Esophagus squamous epithelium (tissue), 5 donors: ENCODE results near the gene POLD2. TPM values are rescaled to one million over a fixed set of nuclear protein-coding genes. Genes with fewer than 3 reads are reported as not detected.

Experiments used
- DNase-seq: peaks from one replicate; lab custom pipeline; 2025; lab: John Stamatoyannopoulos, UW
- H3K27ac ChIP-seq, 4 donors: fragments of 200-600 bp; sonication (generic); one replicate each; pipeline ENCODE4 v1.5.1; 2016 to 2019; ENCODE audit warnings: mild to moderate bottlenecking in 1 of 4
- H3K27me3 ChIP-seq, 4 donors: fragments of 200-600 bp; sonication (generic); 1 replicate in 3 of 4; 2 replicates in 1 of 4; pipeline versions ENCODE4 v1.5.1 to v1.6.0; 2017 to 2021; ENCODE audit warnings: antibody characterized with exemption in 1 of 4
- H3K36me3 ChIP-seq, 3 donors: fragments of 200-600 bp; sonication (generic); one replicate each; pipeline ENCODE4 v1.5.1; 2016 to 2019
- H3K4me1 ChIP-seq, 3 donors: fragments of 200-600 bp; sonication (generic); one replicate each; pipeline ENCODE4 v1.5.1; 2017 to 2019
- H3K4me3 ChIP-seq, 4 donors: fragments of 200-600 bp; sonication (generic); 1 replicate in 3 of 4; 2 replicates in 1 of 4; pipeline ENCODE4 v1.5.1; 2016 to 2019; ENCODE audit warnings: mild to moderate bottlenecking in 2 of 4, moderate library complexity in 1 of 4
- H3K9me3 ChIP-seq, 3 donors: fragments of 200-600 bp; sonication (generic); one replicate each; pipeline ENCODE4 v1.5.1; 2016 to 2019
- POLR2A ChIP-seq, 4 donors: fragments of 450-650 bp; IDR thresholded peaks; one replicate each; pipeline ENCODE4 v1.6.1; 2017; ENCODE audit warnings: antibody characterized with exemption in 4 of 4, mild to moderate bottlenecking in 4 of 4, moderate library complexity in 3 of 4
- WGBS, 2 donors: methylation state at CpG; one replicate each; pipeline ENCODE4 v1.1.5; 2018; 5-methylcytosine and 5-hydroxymethylcytosine counted together
- intact Hi-C: fragments of 100-400 bp; cut with DNase I; formaldehyde crosslinking; loops from one replicate; pipeline ENCODE4 v1.15.0; 2022
- total RNA-seq, 4 donors: library from RNA; depleted of rRNA; stranded (reverse); fragments of >200 nt; gene quantifications; one replicate each; pipeline ENCODE4 v1.1.0, GENCODE V29; 2016
- TF ChIP-seq, protein P1 (sequence below), 6 experiments: fragments of 450-650 bp in 4 of 6; fragments of 200-600 bp in 2 of 6; sonication (generic) in 2 of 6; IDR thresholded peaks; one replicate each; pipeline ENCODE4 v1.5.1; 2016 to 2019; ENCODE audit warnings: antibody characterized with exemption in 6 of 6, mild to moderate bottlenecking in 4 of 6, moderate library complexity in 4 of 6
- donor health status: DM: yes; HTN: yes; CAD: no.

Gene POLD2
- total RNA-seq, 4 donors from 2014 or later = 71.2 to 164 (median 89.5) TPM

DNA sequence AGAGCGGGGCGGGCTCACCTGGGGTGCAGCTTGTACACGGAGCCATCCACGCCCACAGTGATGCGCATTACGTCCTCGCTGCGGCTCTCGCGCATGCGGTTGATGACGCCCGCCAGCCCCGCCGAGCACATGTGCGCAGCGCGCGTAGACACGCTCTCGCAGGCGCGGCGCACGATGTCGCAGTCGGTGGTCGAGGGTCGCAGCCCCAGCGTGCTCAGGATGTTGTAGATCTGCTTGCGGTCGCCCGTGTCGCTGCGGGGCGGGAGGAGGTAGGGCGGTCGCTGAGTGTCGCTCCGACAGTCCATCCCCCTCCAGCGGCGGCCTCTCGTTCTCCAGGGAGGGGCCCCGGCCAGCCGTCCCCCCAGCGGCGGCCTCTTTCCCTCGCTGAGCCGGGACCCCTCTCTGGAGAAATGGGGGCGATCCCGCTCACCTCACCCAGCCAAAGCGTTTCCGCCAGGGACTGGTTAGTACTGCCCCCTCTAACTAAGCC is 22.2 kb upstream of the POLD2 start:
- DNase-seq = no peak
- H3K27ac ChIP-seq = peak overlapping the region in 2 of 4 donors; percentile 21 to 48

DNA sequence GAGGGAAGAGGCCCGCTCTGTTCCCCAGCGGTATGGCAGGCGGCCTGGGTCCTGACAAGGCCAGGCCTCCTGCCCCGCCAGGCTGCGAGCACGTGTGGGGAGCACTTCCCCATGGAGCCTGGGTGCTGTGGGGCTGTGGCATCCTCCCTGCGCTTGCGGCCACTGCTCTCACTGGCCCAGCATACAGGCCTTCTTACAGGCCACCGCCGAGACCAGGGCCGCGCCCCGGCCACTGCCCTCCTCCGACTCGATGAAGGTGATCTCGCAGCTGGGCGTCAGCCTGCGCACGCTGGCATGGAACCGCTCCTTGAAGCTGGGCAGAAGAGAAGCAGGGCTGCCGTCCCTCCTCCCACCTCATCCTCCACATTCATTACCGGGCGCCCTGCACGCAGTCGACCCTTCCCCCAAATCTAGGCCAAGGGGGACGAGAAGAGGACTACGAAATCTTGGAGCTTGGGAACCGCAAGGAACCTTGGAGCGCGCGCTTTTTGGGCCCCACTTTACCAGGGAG is 21.7 kb upstream of the POLD2 start:
- no peak overlapping the region for H3K27ac ChIP-seq
- 65% methylated on average over 5 of the region's 31 CpGs; no CpG with 5 or more reads in 1 of the 2 donors for WGBS, 2 donors
- no peak for DNase-seq
- TF ChIP-seq POLR2A (IDR thresholded peaks at IDR 0.05) = no peak
- no peaks in the 10 kb centered on the region for H3K9me3 ChIP-seq
- no peaks in the 10 kb centered on the region for H3K36me3 ChIP-seq
- intact Hi-C loops = no loop called here
- peaks cover 13 to 22% (median 14%) of the 10 kb centered on the region in 3 donors for H3K4me1 ChIP-seq
- H3K4me3 ChIP-seq = peak overlapping the region in 3 of 4 donors; percentile 39 to 65 (median 51)
- H3K27me3 ChIP-seq = peaks cover 0 to 25% (median 0%) of the 10 kb centered on the region in 4 donors

More for the DNA sequence above, 22.2 kb upstream of the POLD2 start:
- H3K36me3 ChIP-seq = no peaks in the 10 kb centered on the region
- H3K4me3 ChIP-seq = peak overlapping the region; percentile 1 to 65 (median 45)
- H3K4me1 ChIP-seq = peaks cover 13 to 27% (median 14%) of the 10 kb centered on the region in 3 donors
- no peaks in the 10 kb centered on the region for H3K9me3 ChIP-seq
- WGBS, 2 donors = 24 to 29% methylated on average over 5 to 28 of the region's 53 CpGs
- TF ChIP-seq, protein P1, sequence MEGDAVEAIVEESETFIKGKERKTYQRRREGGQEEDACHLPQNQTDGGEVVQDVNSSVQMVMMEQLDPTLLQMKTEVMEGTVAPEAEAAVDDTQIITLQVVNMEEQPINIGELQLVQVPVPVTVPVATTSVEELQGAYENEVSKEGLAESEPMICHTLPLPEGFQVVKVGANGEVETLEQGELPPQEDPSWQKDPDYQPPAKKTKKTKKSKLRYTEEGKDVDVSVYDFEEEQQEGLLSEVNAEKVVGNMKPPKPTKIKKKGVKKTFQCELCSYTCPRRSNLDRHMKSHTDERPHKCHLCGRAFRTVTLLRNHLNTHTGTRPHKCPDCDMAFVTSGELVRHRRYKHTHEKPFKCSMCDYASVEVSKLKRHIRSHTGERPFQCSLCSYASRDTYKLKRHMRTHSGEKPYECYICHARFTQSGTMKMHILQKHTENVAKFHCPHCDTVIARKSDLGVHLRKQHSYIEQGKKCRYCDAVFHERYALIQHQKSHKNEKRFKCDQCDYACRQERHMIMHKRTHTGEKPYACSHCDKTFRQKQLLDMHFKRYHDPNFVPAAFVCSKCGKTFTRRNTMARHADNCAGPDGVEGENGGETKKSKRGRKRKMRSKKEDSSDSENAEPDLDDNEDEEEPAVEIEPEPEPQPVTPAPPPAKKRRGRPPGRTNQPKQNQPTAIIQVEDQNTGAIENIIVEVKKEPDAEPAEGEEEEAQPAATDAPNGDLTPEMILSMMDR (IDR thresholded peaks at IDR 0.05) = no peak
- intact Hi-C loops = no loop called here
- peaks cover 0 to 25% (median 0%) of the 10 kb centered on the region in 4 donors for H3K27me3 ChIP-seq

DNA sequence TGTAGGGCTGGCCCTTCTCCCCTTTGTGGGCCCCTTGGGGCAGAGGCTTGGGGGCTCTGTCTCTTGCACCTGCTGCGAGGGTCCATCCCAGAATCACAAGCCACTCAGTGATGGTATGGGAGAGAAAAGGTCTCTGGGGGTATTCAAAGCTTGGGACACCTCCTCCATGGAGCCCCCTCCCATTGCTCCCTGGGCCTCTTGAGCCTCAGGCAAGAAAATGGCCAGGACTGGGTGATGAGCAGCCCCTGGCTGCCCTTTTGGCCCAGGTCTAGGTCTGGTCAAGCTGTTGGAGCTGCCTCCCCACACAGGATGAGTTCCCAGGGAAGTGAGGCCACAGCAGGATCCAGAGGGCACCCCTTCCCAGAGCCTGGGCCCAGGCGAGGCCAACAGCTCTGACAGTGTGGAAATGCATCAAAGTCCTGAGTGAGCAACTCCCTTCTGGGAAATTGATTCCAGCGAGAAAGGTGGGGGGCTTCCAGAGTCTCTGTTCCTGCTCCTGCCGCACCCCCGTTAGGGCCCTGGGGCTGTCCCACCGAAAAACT is 21.1 kb upstream of the POLD2 start:
- Histone ChIP-seq H3K36me3 (no peaks in the 10 kb centered on the region), H3K27me3 (peaks cover 0 to 25% (median 0%) of the 10 kb centered on the region in 4 donors), H3K9me3 (no peaks in the 10 kb centered on the region), H3K27ac (no peak overlapping the region), H3K4me1 (peaks cover 13 to 21% (median 14%) of the 10 kb centered on the region in 3 donors), H3K4me3 (no peak overlapping the region)
- TF ChIP-seq POLR2A (IDR thresholded peaks at IDR 0.05) = no peak
- TF ChIP-seq, protein P1 (IDR thresholded peaks at IDR 0.05) = no peak
- intact Hi-C loops = no loop called here
- 67% methylated on average over 3 of the region's 6 CpGs; no CpG with 5 or more reads in 1 of the 2 donors for WGBS, 2 donors
- DNase-seq = no peak

DNA sequence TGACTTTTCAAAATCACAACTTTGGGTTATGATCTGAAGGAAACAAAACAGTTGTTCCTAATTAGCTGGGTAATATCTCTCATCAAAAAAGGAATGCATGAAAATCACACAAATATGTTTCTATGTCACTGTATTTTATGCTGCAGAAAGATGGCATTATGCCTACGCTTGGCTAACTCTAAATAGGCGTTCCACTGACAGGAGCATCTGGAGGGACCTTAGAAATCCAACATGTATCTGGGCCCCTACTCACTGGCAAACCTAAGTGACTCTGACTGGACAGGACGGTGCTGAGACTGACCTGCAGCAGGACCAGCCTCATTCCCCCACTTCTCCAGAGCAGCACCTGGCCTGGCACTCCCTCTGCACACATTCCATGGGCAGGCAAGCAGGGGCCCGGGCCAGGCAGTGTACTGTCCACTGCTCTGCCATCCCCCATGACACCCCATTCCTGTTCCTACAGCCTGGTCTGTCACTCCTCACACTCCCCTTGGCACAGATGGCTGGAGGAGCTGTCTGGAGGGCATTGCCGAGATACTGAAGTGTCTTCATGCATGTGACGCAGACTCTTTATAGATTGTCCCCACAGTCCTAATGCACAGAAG is 20.4 kb upstream of the POLD2 start:
- no peaks in the 10 kb centered on the region for H3K9me3 ChIP-seq
- no peak for DNase-seq
- H3K4me3 ChIP-seq = no peak overlapping the region
- WGBS, 2 donors = 66 to 69% methylated on average over 4 to 6 of the region's 6 CpGs
- peaks cover 0 to 25% (median 0%) of the 10 kb centered on the region in 4 donors for H3K27me3 ChIP-seq
- TF ChIP-seq, protein P1 (IDR thresholded peaks at IDR 0.05) = no peak
- no peak for TF ChIP-seq POLR2A (IDR thresholded peaks at IDR 0.05)
- intact Hi-C loops = no loop called here
- peaks cover 13 to 21% (median 14%) of the 10 kb centered on the region in 3 donors for H3K4me1 ChIP-seq
- H3K27ac ChIP-seq = no peak overlapping the region
- no peaks in the 10 kb centered on the region for H3K36me3 ChIP-seq

DNA sequence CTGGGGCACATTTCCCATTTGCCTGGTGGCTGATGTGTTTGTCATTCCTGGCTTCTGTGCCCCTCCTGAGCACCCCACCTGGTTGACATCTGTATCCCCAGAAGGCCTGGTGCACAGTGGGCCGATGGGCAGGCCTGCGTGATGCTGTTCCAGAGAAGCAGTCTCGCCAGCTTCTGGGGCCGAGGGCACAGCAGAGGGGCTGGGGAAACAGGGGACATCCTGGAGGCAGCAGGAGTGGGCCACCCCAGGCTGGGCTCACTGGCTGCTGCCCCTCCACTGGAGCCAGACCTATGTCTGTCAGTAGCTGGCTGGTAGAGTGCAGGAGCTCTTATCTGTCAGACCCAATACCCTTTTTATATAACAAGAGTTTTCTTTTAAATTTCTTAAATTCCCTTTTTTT is 18.7 kb upstream of the POLD2 start:
- H3K4me3 ChIP-seq = no peak overlapping the region
- no peaks in the 10 kb centered on the region for H3K36me3 ChIP-seq
- H3K27ac ChIP-seq = no peak overlapping the region
- intact Hi-C loops = no loop called here
- no peak for DNase-seq
- H3K4me1 ChIP-seq = peaks cover 13 to 21% (median 14%) of the 10 kb centered on the region in 3 donors
- WGBS, 2 donors = no CpG with 5 or more reads among the region's 4 CpGs
- H3K9me3 ChIP-seq = no peaks in the 10 kb centered on the region
- H3K27me3 ChIP-seq = peaks cover 0 to 25% (median 0%) of the 10 kb centered on the region in 4 donors
- no peak for TF ChIP-seq POLR2A (IDR thresholded peaks at IDR 0.05)
- TF ChIP-seq, protein P1 (IDR thresholded peaks at IDR 0.05) = no peak
